ENCODE measurements around the gene FAM187B. TPM values are rescaled to one million over a fixed set of nuclear protein-coding genes. Genes with fewer than 3 reads are reported as not detected.

Gene FAM187B
- total and polyA plus RNA-seq, 2 of the 4 experiments (the other 2 are of a cell fraction) = not detected

DNA sequence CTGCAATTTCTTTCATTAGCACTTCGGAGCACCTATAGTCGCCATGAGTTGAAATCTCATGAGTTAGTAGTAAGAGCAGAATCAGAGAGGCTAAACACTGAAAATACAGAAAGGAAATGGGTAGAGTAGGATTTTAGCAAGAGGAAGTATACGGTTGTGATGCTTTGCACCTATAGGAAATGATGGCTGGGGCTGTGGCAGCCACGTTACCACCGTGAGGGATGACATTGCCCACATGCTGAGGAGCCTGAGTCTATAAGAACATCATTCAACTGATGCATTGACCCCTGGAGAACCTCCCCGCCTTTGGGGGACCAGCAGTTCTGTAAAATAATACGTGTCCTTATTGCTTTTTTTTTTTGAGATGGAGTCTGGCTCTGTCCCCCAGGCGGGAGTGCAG is 20.4 kb downstream of the FAM187B start:
- Histone ChIP-seq H3K4me1 (ENCODE audit: control insufficient read depth, insufficient read depth, low read length) (no peaks in the 10 kb centered on the region), H3K23ac (ENCODE audit: low read depth, low read length) (no peak overlapping the region), H3K4me2 (ENCODE audit: low read depth, low read length) (no peak overlapping the region), H3K9me3 (ENCODE audit: control insufficient read depth, insufficient read depth, low read length) (no peaks in the 10 kb centered on the region), H3K4me3 (ENCODE audit: insufficient read depth, low read depth, low read length) (no peak overlapping the region), H2BK120ac (ENCODE audit: low read depth, low read length) (no peak overlapping the region), H3K27me3 (ENCODE audit: control insufficient read depth, insufficient read depth, low read length) (peaks cover 3% of the 10 kb centered on the region), H2AK5ac (ENCODE audit: low read depth, low read length) (no peak overlapping the region), H3K4ac (ENCODE audit: low read depth, low read length) (no peak overlapping the region), H2BK5ac (ENCODE audit: low read depth, low read length, poor library complexity, severe bottlenecking) (no peak overlapping the region), H3K56ac (ENCODE audit: extremely low read depth, insufficient read depth, low read length) (no peak overlapping the region), H4K91ac (ENCODE audit: insufficient read depth, low read depth, low read length) (no peak overlapping the region), H2BK15ac (ENCODE audit: low read depth, low read length) (no peak overlapping the region), H3K9me1 (ENCODE audit: insufficient read depth, low read length) (no peaks in the 10 kb centered on the region), H3K18ac (ENCODE audit: low read depth, low read length) (no peak overlapping the region), H2AFZ (replicated peaks; ENCODE audit: low read length, poor library complexity) (no peak overlapping the region), H2AK9ac (replicated peaks; ENCODE audit: low read depth, low read length, poor library complexity) (no peak overlapping the region), H3K9ac (ENCODE audit: low read depth, low read length) (no peak overlapping the region), H4K8ac (ENCODE audit: low read depth in 2 of 2, low read length in 2 of 2) (no peak overlapping the region), H4K20me1 (ENCODE audit: insufficient read depth, low read length) (no peaks in the 10 kb centered on the region), H3K14ac (replicated peaks; ENCODE audit: low read depth, low read length) (no peak overlapping the region), H4K5ac (ENCODE audit: low read depth, low read length) (no peak overlapping the region), H3K27ac (ENCODE audit: insufficient read depth, low read length) (no peak overlapping the region), H2BK20ac (ENCODE audit: low read depth, low read length) (no peak overlapping the region), H3K36me3 (ENCODE audit: control insufficient read depth, insufficient read depth, low read length) (no peaks in the 10 kb centered on the region), H3K79me1 (ENCODE audit: low read depth in 1 of 2, low read length in 2 of 2) (no peaks in the 10 kb centered on the region)
- in situ Hi-C loops (cut with MboI; ENCODE audit: low sequenced_read_pairs) = no loop called here
- no TSS peak for BruUV-seq (replicated peaks)
- CTCF ChIA-PET = no interaction called here
- dilution Hi-C loops (cut with HindIII; ENCODE audit: low sequenced_read_pairs, unreplicated experiment) = no loop called here
- 70% methylated on average over 2 of the region's 8 CpGs; no CpG with 5 or more reads in 1 of the 2 experiments for WGBS, 2 experiments (ENCODE audit: extremely low coverage in 2 of 2, insufficient read length in 1 of 2)
- POLR2A ChIA-PET (ENCODE audit: unreplicated experiment) = no interaction called here
- intact Hi-C loops (cut with micrococcal nuclease) = no loop called here
- no peak for ATAC-seq (ENCODE audit: low read depth)
- DNase-seq = no peak
- TF ChIP-seq FOS (IDR thresholded peaks at IDR 0.05; ENCODE audit: low read depth, low read length) = no peak
- TF ChIP-seq RCOR1 (IDR thresholded peaks at IDR 0.05; ENCODE audit: insufficient replicate concordance, low read length) = no peak
- TF ChIP-seq RFX5 (IDR thresholded peaks at IDR 0.05; ENCODE audit: low read depth, low read length) = no peak
- no peak for TF ChIP-seq RAD21 (IDR thresholded peaks at IDR 0.05; ENCODE audit: low read length)
- no peak for TF ChIP-seq POLR2A (IDR thresholded peaks at IDR 0.05; ENCODE audit: low read depth, low read length)
- TF ChIP-seq, protein P1, sequence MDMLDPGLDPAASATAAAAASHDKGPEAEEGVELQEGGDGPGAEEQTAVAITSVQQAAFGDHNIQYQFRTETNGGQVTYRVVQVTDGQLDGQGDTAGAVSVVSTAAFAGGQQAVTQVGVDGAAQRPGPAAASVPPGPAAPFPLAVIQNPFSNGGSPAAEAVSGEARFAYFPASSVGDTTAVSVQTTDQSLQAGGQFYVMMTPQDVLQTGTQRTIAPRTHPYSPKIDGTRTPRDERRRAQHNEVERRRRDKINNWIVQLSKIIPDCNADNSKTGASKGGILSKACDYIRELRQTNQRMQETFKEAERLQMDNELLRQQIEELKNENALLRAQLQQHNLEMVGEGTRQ (IDR thresholded peaks at IDR 0.05; ENCODE audit: low read depth, low read length) = no peak
- TF ChIP-seq SMC3 (IDR thresholded peaks at IDR 0.05; ENCODE audit: low read depth, low read length) = no peak
- TF ChIP-seq NFE2L2 (IDR thresholded peaks at IDR 0.05; ENCODE audit: low read depth, low read length) = no peak
- TF ChIP-seq CTCF (conservative IDR thresholded peaks at IDR 0.05; ENCODE audit: low read depth, low read length) = no peak
- no peak for TF ChIP-seq CHD1 (IDR thresholded peaks at IDR 0.05; ENCODE audit: low read depth, low read length)
- TF ChIP-seq MXI1 (IDR thresholded peaks at IDR 0.05; ENCODE audit: borderline replicate concordance, low read depth, low read length) = no peak
- TF ChIP-seq MAFK (IDR thresholded peaks at IDR 0.05; ENCODE audit: low read depth, low read length) = no peak
- TF ChIP-seq, protein P2, sequence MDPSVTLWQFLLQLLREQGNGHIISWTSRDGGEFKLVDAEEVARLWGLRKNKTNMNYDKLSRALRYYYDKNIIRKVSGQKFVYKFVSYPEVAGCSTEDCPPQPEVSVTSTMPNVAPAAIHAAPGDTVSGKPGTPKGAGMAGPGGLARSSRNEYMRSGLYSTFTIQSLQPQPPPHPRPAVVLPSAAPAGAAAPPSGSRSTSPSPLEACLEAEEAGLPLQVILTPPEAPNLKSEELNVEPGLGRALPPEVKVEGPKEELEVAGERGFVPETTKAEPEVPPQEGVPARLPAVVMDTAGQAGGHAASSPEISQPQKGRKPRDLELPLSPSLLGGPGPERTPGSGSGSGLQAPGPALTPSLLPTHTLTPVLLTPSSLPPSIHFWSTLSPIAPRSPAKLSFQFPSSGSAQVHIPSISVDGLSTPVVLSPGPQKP (IDR thresholded peaks at IDR 0.05; ENCODE audit: borderline replicate concordance, low read depth, low read length) = no peak
